GM18507 (cell line): ENCODE measurements around the gene KIAA1958.
A peak's percentile ranks its signal among the peaks of the same experiment; 100 is the strongest.

Experiments
- DNase-seq: peaks from one replicate; pipeline ENCODE4 v3.0.0; 2011; ENCODE audit warnings: low read depth; ENCODE audit not compliant: insufficient read length; ENCODE audit errors: extremely low spot score
- FAIRE-seq: peaks from 2 replicates; lab custom pipeline; 2011; peaks lifted over from hg19 to GRCh38; lab: Jason Lieb, UNC

The KIAA1958 gene

GRCh38 chr9:112486221-112487007 is at the start of gene KIAA1958:
TSS of gene KIAA1958 (plus strand) at chr9:112486827. CDS start at chr9:112574081, 87,254 bp downstream.
- peak; percentile 66 for FAIRE-seq
- DNase-seq: peak; percentile 84

GRCh38 chr9:112437406-112437805 is 49.2 kb upstream of the KIAA1958 start:
- no peak for FAIRE-seq

GRCh38 chr9:112439171-112439570 is 47.5 kb upstream of the KIAA1958 start:
- DNase-seq (no peak), FAIRE-seq (no peak)

More at GRCh38 chr9:112437406-112437805, 49.2 kb upstream of the KIAA1958 start:
- DNase-seq: no peak

GRCh38 chr9:112439825-112440224 is 46.8 kb upstream of the KIAA1958 start:
- FAIRE-seq (no peak), DNase-seq (no peak)

GRCh38 chr9:112443200-112443599 is 43.4 kb upstream of the KIAA1958 start:
- FAIRE-seq (peak; percentile 51), DNase-seq (no peak)

GRCh38 chr9:112443636-112444035 is 43.0 kb upstream of the KIAA1958 start:
- DNase-seq (no peak), FAIRE-seq (no peak)

GRCh38 chr9:112445196-112445595 is 41.4 kb upstream of the KIAA1958 start:
- no peak for FAIRE-seq
- DNase-seq: no peak

GRCh38 chr9:112446080-112446479 is 40.5 kb upstream of the KIAA1958 start:
- no peak for FAIRE-seq
- no peak for DNase-seq

- FAIRE-seq (no peak), DNase-seq (no peak)
Observed at GRCh38 chr9:112446526-112446925, 40.1 kb upstream of the KIAA1958 start.

- FAIRE-seq: no peak
Observed at GRCh38 chr9:112447283-112447761, 39.3 kb upstream of the KIAA1958 start.

GRCh38 chr9:112462855-112463254 is 23.8 kb upstream of the KIAA1958 start:
- no peak for DNase-seq
- FAIRE-seq: no peak

More at GRCh38 chr9:112447283-112447761, 39.3 kb upstream of the KIAA1958 start:
- DNase-seq: no peak

- DNase-seq: no peak
- FAIRE-seq: no peak
Observed at GRCh38 chr9:112465352-112465751, 21.3 kb upstream of the KIAA1958 start.

- no peak for DNase-seq
- FAIRE-seq: no peak
Observed at GRCh38 chr9:112472996-112473395, 13.6 kb upstream of the KIAA1958 start.

GRCh38 chr9:112473986-112474385 is 12.6 kb upstream of the KIAA1958 start:
- no peak for FAIRE-seq

GRCh38 chr9:112475318-112475717 is 11.3 kb upstream of the KIAA1958 start:
- DNase-seq (no peak), FAIRE-seq (no peak)

More at GRCh38 chr9:112473986-112474385, 12.6 kb upstream of the KIAA1958 start:
- no peak for DNase-seq

GRCh38 chr9:112477330-112477729 is 9.3 kb upstream of the KIAA1958 start:
- no peak for FAIRE-seq
- no peak for DNase-seq

- DNase-seq (no peak), FAIRE-seq (no peak)
Observed at GRCh38 chr9:112479221-112479620, 7.4 kb upstream of the KIAA1958 start.

- DNase-seq: no peak
- FAIRE-seq: no peak
Observed at GRCh38 chr9:112484607-112485006, 2.0 kb upstream of the KIAA1958 start.

GRCh38 chr9:112485574-112485973 is 1.1 kb upstream of the KIAA1958 start:
- no peak for DNase-seq
- no peak for FAIRE-seq

GRCh38 chr9:112487008-112487798 is 576 bp downstream of the KIAA1958 start:
- peak; percentile 69 for FAIRE-seq

More at GRCh38 chr9:112487008-112487798, 576 bp downstream of the KIAA1958 start:
- DNase-seq: peak; percentile 43
